Immature natural killer cell (primary cell): ENCODE measurements around the gene SH3GLB1. TPM values are rescaled to one million over a fixed set of nuclear protein-coding genes. Genes with fewer than 3 reads are reported as not detected.

Source experiments
- DNase-seq, 3 donors: peaks; one replicate each; pipeline ENCODE4 v3.0.0; 2022; ENCODE audit warnings: mixed read lengths in 1 of 3
- H3K27ac Mint-ChIP-seq, 6 donors: one replicate each; pipeline ENCODE4 v1.8.0; 2020; ENCODE audit warnings: mixed read lengths in 6 of 6, mild to moderate bottlenecking in 5 of 6, inconsistent platforms in 4 of 6, moderate library complexity in 3 of 6
- H3K27me3 Mint-ChIP-seq, 3 donors: one replicate each; pipeline ENCODE4 v1.8.0; 2020 to 2021; ENCODE audit warnings: low read depth in 3 of 3, mild to moderate bottlenecking in 3 of 3, mixed read lengths in 3 of 3, moderate library complexity in 3 of 3, inconsistent platforms in 1 of 3
- H3K36me3 Mint-ChIP-seq, 3 donors: one replicate each; pipeline ENCODE4 v1.8.0; 2020; ENCODE audit warnings: mixed read lengths in 3 of 3, inconsistent platforms in 2 of 3, mild to moderate bottlenecking in 2 of 3
- H3K4me1 Mint-ChIP-seq, 2 donors: one replicate each; pipeline ENCODE4 v1.8.0; 2020; ENCODE audit warnings: inconsistent platforms in 2 of 2, mild to moderate bottlenecking in 2 of 2, mixed read lengths in 2 of 2, moderate library complexity in 1 of 2
- H3K4me3 Mint-ChIP-seq, 5 donors: one replicate each; pipeline ENCODE4 v1.8.0; 2020; ENCODE audit warnings: mild to moderate bottlenecking in 5 of 5, mixed read lengths in 5 of 5, inconsistent platforms in 3 of 5, moderate library complexity in 3 of 5
- H3K9me3 Mint-ChIP-seq, 6 donors: one replicate each; pipeline ENCODE4 v1.8.0; 2020; ENCODE audit warnings: mild to moderate bottlenecking in 6 of 6, mixed read lengths in 6 of 6, inconsistent platforms in 4 of 6, moderate library complexity in 3 of 6
- polyA plus RNA-seq, 3 donors: library from polyadenylated mRNA; unstranded; fragments of 300-500 nt; fragmentation: Illumina TruSeq; gene quantifications; one replicate each; pipeline ENCODE4 v1.2.3, GENCODE V29; 2021

The SH3GLB1 gene
- polyA plus RNA-seq, 3 donors from 2014 or later, result 75.3 to 92.6 (median 86.4) TPM

DNA sequence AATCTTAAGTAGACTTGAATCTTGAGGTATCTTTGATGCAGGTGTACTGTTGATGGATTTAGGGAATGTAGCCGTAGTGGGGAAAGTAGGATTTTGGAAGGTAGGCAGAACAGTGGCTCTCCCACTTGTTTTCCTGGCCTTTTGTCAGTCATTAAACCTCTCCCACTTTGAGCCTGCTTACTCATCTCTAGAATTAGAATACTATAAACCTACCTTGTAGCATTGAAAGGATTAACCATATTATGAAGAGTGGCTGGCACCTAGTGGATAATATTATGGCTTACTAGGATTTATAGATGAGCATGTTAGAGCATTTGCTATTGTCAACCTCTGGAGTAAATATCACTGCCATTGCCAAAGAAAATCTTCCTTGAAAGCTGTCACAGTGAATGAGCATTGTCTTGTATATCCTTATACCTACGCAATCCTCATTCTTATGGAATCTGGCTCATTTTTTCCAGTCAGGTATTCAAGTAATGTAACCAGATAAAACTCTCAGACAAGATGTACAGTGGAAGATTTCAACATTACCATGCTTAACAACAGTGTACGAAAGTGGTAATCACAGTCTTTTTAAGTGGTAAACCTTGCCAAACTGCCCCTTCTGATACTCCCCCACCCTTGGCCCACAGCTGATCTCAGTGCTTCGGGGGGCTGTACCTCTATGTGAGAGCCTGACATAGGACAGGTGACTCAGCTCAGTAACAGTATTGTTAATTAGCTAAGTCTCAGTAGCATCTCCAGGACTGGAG is 44.4 kb downstream of the SH3GLB1 start:
- H3K4me3 Mint-ChIP-seq, result no peak overlapping the region
- H3K4me1 Mint-ChIP-seq, result no peaks in the 10 kb centered on the region
- peaks cover 0 to 3% (median 0%) of the 10 kb centered on the region in 3 donors for H3K27me3 Mint-ChIP-seq
- DNase-seq, result no peak
- no peaks in the 10 kb centered on the region for H3K9me3 Mint-ChIP-seq
- H3K27ac Mint-ChIP-seq, result peak overlapping the region in 3 of 6 donors; percentile 8 to 52 (median 39)
- peaks cover 4 to 17% (median 12%) of the 10 kb centered on the region in 3 donors for H3K36me3 Mint-ChIP-seq

GRCh38 chr1:86750076-86750475 is 45.7 kb downstream of the SH3GLB1 start:
- peaks cover 0 to 8% (median 2%) of the 10 kb centered on the region in 3 donors for H3K36me3 Mint-ChIP-seq
- H3K9me3 Mint-ChIP-seq, result no peaks in the 10 kb centered on the region
- H3K4me1 Mint-ChIP-seq, result no peaks in the 10 kb centered on the region
- peaks cover 0 to 5% (median 0%) of the 10 kb centered on the region in 3 donors for H3K27me3 Mint-ChIP-seq
- H3K27ac Mint-ChIP-seq, result peak overlapping the region in 3 of 6 donors; percentile 5 to 42 (median 8)
- DNase-seq, result no peak
- H3K4me3 Mint-ChIP-seq, result no peak overlapping the region

- no peak for DNase-seq
- no peaks in the 10 kb centered on the region for H3K9me3 Mint-ChIP-seq
- H3K4me1 Mint-ChIP-seq, result no peaks in the 10 kb centered on the region
- peak overlapping the region in 3 of 6 donors; percentile 5 to 8 (median 7) for H3K27ac Mint-ChIP-seq
- peaks cover 0 to 5% (median 0%) of the 10 kb centered on the region in 3 donors for H3K36me3 Mint-ChIP-seq
- peaks cover 0 to 7% (median 0%) of the 10 kb centered on the region in 3 donors for H3K27me3 Mint-ChIP-seq
- H3K4me3 Mint-ChIP-seq, result no peak overlapping the region
Measured at GRCh38 chr1:86750530-86750929, 46.2 kb downstream of the SH3GLB1 start.

DNA sequence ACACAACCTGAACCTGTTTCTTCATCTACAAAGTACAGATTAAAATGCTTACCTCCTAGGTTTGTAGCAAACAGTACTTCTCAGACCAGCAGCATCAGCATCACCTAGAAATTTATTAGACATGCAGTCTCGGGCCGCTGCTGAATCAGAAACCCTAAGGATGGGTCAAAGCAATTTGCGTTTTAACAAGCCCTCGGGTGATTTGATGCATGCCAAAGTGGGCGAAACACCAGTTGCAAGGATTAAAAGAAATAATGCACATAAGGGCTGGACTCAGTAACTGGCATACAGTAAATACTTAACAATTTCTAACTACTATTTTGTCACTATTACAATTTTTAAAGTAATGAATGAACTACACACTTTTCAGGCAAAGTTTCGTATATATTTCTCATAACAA is 47.5 kb downstream of the SH3GLB1 start:
- no peaks in the 10 kb centered on the region for H3K9me3 Mint-ChIP-seq
- H3K4me3 Mint-ChIP-seq, result no peak overlapping the region
- peak overlapping the region in 1 of 6 donors; percentile 12 for H3K27ac Mint-ChIP-seq
- no peaks in the 10 kb centered on the region for H3K4me1 Mint-ChIP-seq
- DNase-seq, result no peak
- peaks cover 0 to 7% (median 0%) of the 10 kb centered on the region in 3 donors for H3K27me3 Mint-ChIP-seq
- H3K36me3 Mint-ChIP-seq, result no peaks in the 10 kb centered on the region

GRCh38 chr1:86753700-86754099 is 49.3 kb downstream of the SH3GLB1 start:
- Mint-ChIP-seq H3K9me3 (no peaks in the 10 kb centered on the region), H3K27ac (no peak overlapping the region), H3K4me1 (no peaks in the 10 kb centered on the region), H3K4me3 (no peak overlapping the region), H3K27me3 (peaks cover 0 to 11% (median 0%) of the 10 kb centered on the region in 3 donors), H3K36me3 (no peaks in the 10 kb centered on the region)
- no peak for DNase-seq

- Mint-ChIP-seq H3K27me3 (peaks cover 0 to 11% (median 0%) of the 10 kb centered on the region in 3 donors), H3K36me3 (no peaks in the 10 kb centered on the region), H3K9me3 (no peaks in the 10 kb centered on the region), H3K4me3 (no peak overlapping the region), H3K4me1 (no peaks in the 10 kb centered on the region), H3K27ac (no peak overlapping the region)
- no peak for DNase-seq
Measured at GRCh38 chr1:86754265-86754974, 50.0 kb downstream of the SH3GLB1 start.

- H3K4me3 Mint-ChIP-seq, result no peak overlapping the region
- DNase-seq, result no peak
- peaks cover 0 to 11% (median 2%) of the 10 kb centered on the region in 3 donors for H3K27me3 Mint-ChIP-seq
- H3K4me1 Mint-ChIP-seq, result no peaks in the 10 kb centered on the region
- peaks cover 0 to 5% (median 4%) of the 10 kb centered on the region in 3 donors for H3K36me3 Mint-ChIP-seq
- no peak overlapping the region for H3K27ac Mint-ChIP-seq
- peaks cover 0 to 4% (median 0%) of the 10 kb centered on the region in 6 donors for H3K9me3 Mint-ChIP-seq
Measured at GRCh38 chr1:86756062-86756406, 51.7 kb downstream of the SH3GLB1 start.

GRCh38 chr1:86757272-86757984 is 53.1 kb downstream of the SH3GLB1 start:
- H3K4me1 Mint-ChIP-seq, result no peaks in the 10 kb centered on the region
- peaks cover 0 to 12% (median 2%) of the 10 kb centered on the region in 3 donors for H3K27me3 Mint-ChIP-seq
- no peak for DNase-seq
- H3K27ac Mint-ChIP-seq, result no peak overlapping the region
- H3K4me3 Mint-ChIP-seq, result no peak overlapping the region
- H3K36me3 Mint-ChIP-seq, result peaks cover 0 to 5% (median 4%) of the 10 kb centered on the region in 3 donors
- peaks cover 0 to 4% (median 0%) of the 10 kb centered on the region in 6 donors for H3K9me3 Mint-ChIP-seq

DNA sequence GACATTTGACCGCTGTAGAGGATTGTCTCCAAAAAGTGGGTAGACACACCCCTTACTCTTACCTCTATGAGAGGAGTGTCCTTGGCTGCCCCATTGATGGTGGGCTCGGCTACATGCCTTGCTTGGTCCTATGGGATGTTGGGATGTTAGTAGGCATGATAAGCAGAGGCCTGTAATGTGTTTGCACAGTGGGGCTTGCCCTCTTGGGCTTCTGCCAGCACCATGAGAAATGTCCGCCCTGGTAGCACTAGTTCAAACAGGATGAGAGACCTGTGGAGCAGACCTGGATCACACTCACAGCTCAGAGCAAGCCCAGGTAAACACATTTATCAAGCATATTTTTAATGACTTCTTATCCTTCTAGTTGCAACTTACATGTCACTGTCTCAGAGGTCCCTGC is 54.2 kb downstream of the SH3GLB1 start:
- Mint-ChIP-seq H3K27ac (no peak overlapping the region), H3K4me3 (no peak overlapping the region), H3K27me3 (peaks cover 0 to 13% (median 2%) of the 10 kb centered on the region in 3 donors), H3K9me3 (peaks cover 0 to 4% (median 0%) of the 10 kb centered on the region in 6 donors), H3K36me3 (peaks cover 0 to 5% (median 4%) of the 10 kb centered on the region in 3 donors), H3K4me1 (no peaks in the 10 kb centered on the region)
- DNase-seq, result no peak

GRCh38 chr1:86760199-86760598 is 55.8 kb downstream of the SH3GLB1 start:
- no peaks in the 10 kb centered on the region for H3K4me1 Mint-ChIP-seq

GRCh38 chr1:86762336-86762735 is 58.0 kb downstream of the SH3GLB1 start:
- H3K36me3 Mint-ChIP-seq, result peaks cover 0 to 5% (median 4%) of the 10 kb centered on the region in 3 donors
- no peaks in the 10 kb centered on the region for H3K4me1 Mint-ChIP-seq
- DNase-seq, result no peak
- H3K27me3 Mint-ChIP-seq, result peaks cover 0 to 9% (median 6%) of the 10 kb centered on the region in 3 donors
- H3K9me3 Mint-ChIP-seq, result peaks cover 0 to 4% (median 0%) of the 10 kb centered on the region in 6 donors
- H3K27ac Mint-ChIP-seq, result no peak overlapping the region
- no peak overlapping the region for H3K4me3 Mint-ChIP-seq

More at GRCh38 chr1:86760199-86760598, 55.8 kb downstream of the SH3GLB1 start:
- Mint-ChIP-seq H3K9me3 (peaks cover 0 to 4% (median 0%) of the 10 kb centered on the region in 6 donors), H3K4me3 (no peak overlapping the region), H3K27me3 (peaks cover 0 to 7% (median 6%) of the 10 kb centered on the region in 3 donors), H3K27ac (no peak overlapping the region), H3K36me3 (peaks cover 0 to 5% (median 4%) of the 10 kb centered on the region in 3 donors)
- no peak for DNase-seq

- H3K4me1 Mint-ChIP-seq, result no peaks in the 10 kb centered on the region
- peaks cover 0 to 8% (median 5%) of the 10 kb centered on the region in 3 donors for H3K27me3 Mint-ChIP-seq
- peaks cover 0 to 4% (median 0%) of the 10 kb centered on the region in 6 donors for H3K9me3 Mint-ChIP-seq
- H3K27ac Mint-ChIP-seq, result no peak overlapping the region
- no peak overlapping the region for H3K4me3 Mint-ChIP-seq
- H3K36me3 Mint-ChIP-seq, result peaks cover 0 to 5% (median 4%) of the 10 kb centered on the region in 3 donors
- DNase-seq, result no peak
Measured at GRCh38 chr1:86764523-86764922, 60.1 kb downstream of the SH3GLB1 start.

DNA sequence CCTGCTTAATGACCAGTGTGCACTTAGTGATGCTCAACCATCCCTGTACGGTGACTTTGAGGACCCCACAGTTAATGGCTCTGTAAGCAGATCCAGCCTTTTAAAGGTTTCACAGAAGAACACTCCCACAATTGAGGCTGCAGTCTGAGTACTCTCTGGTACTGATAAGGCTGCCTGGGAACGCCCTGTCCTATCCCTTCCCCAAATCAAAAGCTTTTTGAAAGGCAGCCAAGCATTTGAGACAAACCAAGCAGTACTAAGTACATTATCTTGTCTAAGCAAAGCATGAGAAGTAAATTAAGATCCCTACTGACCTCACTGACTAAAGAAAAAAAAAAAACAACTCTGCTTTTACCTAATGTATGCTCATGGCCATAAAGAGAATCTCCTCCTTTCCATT is 60.7 kb downstream of the SH3GLB1 start:
- Mint-ChIP-seq H3K27ac (no peak overlapping the region), H3K4me1 (no peaks in the 10 kb centered on the region), H3K36me3 (peaks cover 0 to 2% (median 1%) of the 10 kb centered on the region in 3 donors), H3K4me3 (no peak overlapping the region), H3K9me3 (peaks cover 0 to 3% (median 0%) of the 10 kb centered on the region in 6 donors), H3K27me3 (peaks cover 0 to 8% (median 5%) of the 10 kb centered on the region in 3 donors)
- DNase-seq, result no peak
